CD4-positive, alpha-beta T cell treated with Interleukin-10 for 1 hour (primary cell): Measurements from ENCODE around the gene ILKAP.

Source experiments
- DNase-seq: peaks from one replicate; pipeline ENCODE4 v3.0.0-alpha.2; 2020

ILKAP gene

GRCh38 chr2:238237431-238238135, 34.1 kb upstream of the ILKAP start:
- no peak for DNase-seq

- DNase-seq: no peak
Observed at GRCh38 chr2:238236571-238236970, 33.1 kb upstream of the ILKAP start.

- DNase-seq: no peak
Observed at GRCh38 chr2:238235856-238236255, 32.4 kb upstream of the ILKAP start.

- no peak for DNase-seq
Observed at GRCh38 chr2:238235331-238235732, 31.8 kb upstream of the ILKAP start.

GRCh38 chr2:238233625-238234024, 30.1 kb upstream of the ILKAP start:
- no peak for DNase-seq

- no peak for DNase-seq
Observed at GRCh38 chr2:238231809-238232208, 28.3 kb upstream of the ILKAP start.

- DNase-seq: peak; percentile 85
Observed at GRCh38 chr2:238231251-238231793, 27.8 kb upstream of the ILKAP start.

- no peak for DNase-seq
Observed at GRCh38 chr2:238230699-238231098, 27.2 kb upstream of the ILKAP start.

- DNase-seq: no peak
Observed at GRCh38 chr2:238228700-238229099, 25.2 kb upstream of the ILKAP start.

- DNase-seq: no peak
Observed at GRCh38 chr2:238227587-238228032, 24.1 kb upstream of the ILKAP start.

GRCh38 chr2:238226698-238227586, 23.4 kb upstream of the ILKAP start:
- no peak for DNase-seq

- no peak for DNase-seq
Observed at GRCh38 chr2:238225911-238226697, 22.6 kb upstream of the ILKAP start.

- no peak for DNase-seq
Observed at GRCh38 chr2:238225121-238225520, 21.6 kb upstream of the ILKAP start.

GRCh38 chr2:238224356-238225035, 21.0 kb upstream of the ILKAP start:
- DNase-seq: no peak

- DNase-seq: no peak
Observed at GRCh38 chr2:238220892-238221521, 17.5 kb upstream of the ILKAP start.

- DNase-seq: no peak
Observed at GRCh38 chr2:238220274-238220891, 16.9 kb upstream of the ILKAP start.

- no peak for DNase-seq
Observed at GRCh38 chr2:238216651-238217184, 13.2 kb upstream of the ILKAP start.

- DNase-seq: no peak
Observed at GRCh38 chr2:238207006-238207405, 3.5 kb upstream of the ILKAP start.

- no peak for DNase-seq
Observed at GRCh38 chr2:238203973-238204683, 633 bp upstream of the ILKAP start.

GRCh38 chr2:238202326-238203093, 985 bp downstream of the ILKAP start:
- peak; percentile 32 for DNase-seq
